Measurements from ENCODE around the gene ECE1.
"Not testable (repeated sequence)": the region's sequence is repeated elsewhere in the genome, so short reads cannot be mapped to it uniquely, and the experiment has no call there.

Gene ECE1

GRCh38 chr1:21290546-21290944 lies 282 bp upstream of the ECE1 start:
- TF ChIP-seq CTCF (IDR thresholded peaks at IDR 0.05; ENCODE audit: unreplicated experiment in 3 of 3): no peak

GRCh38 chr1:21289127-21289526 lies 1.1 kb downstream of the ECE1 start:
- H3K4me3 Mint-ChIP-seq: peak overlapping the region; percentile 84 to 85 (median 85)

More at GRCh38 chr1:21290546-21290944, 282 bp upstream of the ECE1 start:
- Mint-ChIP-seq H3K4me1 (peaks cover 32% of the 10 kb centered on the region), H3K27ac (peak overlapping the region; percentile 30 to 90 (median 70)), H3K4me3 (peak overlapping the region; percentile 84 to 89 (median 88)), H3K27me3 (ENCODE audit: low read depth) (peaks cover 5% of the 10 kb centered on the region), H3K9me3 (no peaks in the 10 kb centered on the region), H3K36me3 (ENCODE audit: low read depth) (no peaks in the 10 kb centered on the region)

GRCh38 chr1:21287905-21288514 lies 2.3 kb downstream of the ECE1 start:
- Mint-ChIP-seq H3K9me3 (no peaks in the 10 kb centered on the region), H3K27ac (peak overlapping the region in 2 of 3 experiments; percentile 19 to 30), H3K4me3 (peak overlapping the region; percentile 55 to 74 (median 55)), H3K4me1 (peaks cover 21% of the 10 kb centered on the region), H3K27me3 (ENCODE audit: low read depth) (no peaks in the 10 kb centered on the region), H3K36me3 (ENCODE audit: low read depth) (no peaks in the 10 kb centered on the region)
- no peak for TF ChIP-seq CTCF (IDR thresholded peaks at IDR 0.05; ENCODE audit: unreplicated experiment in 3 of 3)

More at GRCh38 chr1:21289127-21289526, 1.1 kb downstream of the ECE1 start:
- Mint-ChIP-seq H3K4me1 (peaks cover 29% of the 10 kb centered on the region), H3K27ac (peak overlapping the region in 1 of 3 experiments; percentile 55), H3K36me3 (ENCODE audit: low read depth) (no peaks in the 10 kb centered on the region), H3K9me3 (no peaks in the 10 kb centered on the region), H3K27me3 (ENCODE audit: low read depth) (no peaks in the 10 kb centered on the region)
- no peak for TF ChIP-seq CTCF (IDR thresholded peaks at IDR 0.05; ENCODE audit: unreplicated experiment in 3 of 3)

GRCh38 chr1:21285386-21285785 lies 4.9 kb downstream of the ECE1 start:
- H3K9me3 Mint-ChIP-seq; H3K4me3 Mint-ChIP-seq; H3K27me3 Mint-ChIP-seq (ENCODE audit: low read depth); H3K36me3 Mint-ChIP-seq (ENCODE audit: low read depth): not testable (repeated sequence)
- Mint-ChIP-seq H3K4me1 (peaks cover 16% of the 10 kb centered on the region), H3K27ac (peak overlapping the region in 1 of 3 experiments; percentile 43)

GRCh38 chr1:21285055-21285372 lies 5.2 kb downstream of the ECE1 start:
- H3K9me3 Mint-ChIP-seq: no peaks in the 10 kb centered on the region

More at GRCh38 chr1:21285055-21285372, 5.2 kb downstream of the ECE1 start:
- Mint-ChIP-seq H3K36me3 (ENCODE audit: low read depth) (no peaks in the 10 kb centered on the region), H3K4me3 (no peak overlapping the region), H3K4me1 (peaks cover 20% of the 10 kb centered on the region), H3K27me3 (ENCODE audit: low read depth) (peaks cover 4% of the 10 kb centered on the region), H3K27ac (peak overlapping the region in 1 of 3 experiments; percentile 43)
- TF ChIP-seq CTCF (IDR thresholded peaks at IDR 0.05; ENCODE audit: unreplicated experiment in 3 of 3): no peak

Data from nephron (organoid).